Measurements from ENCODE around the gene RPRML. TPM values are rescaled to one million over a fixed set of nuclear protein-coding genes. Genes with fewer than 3 reads are reported as not detected.

RPRML gene
- total and polyA plus RNA-seq, 7 experiments from 2014 or later: not detected

DNA sequence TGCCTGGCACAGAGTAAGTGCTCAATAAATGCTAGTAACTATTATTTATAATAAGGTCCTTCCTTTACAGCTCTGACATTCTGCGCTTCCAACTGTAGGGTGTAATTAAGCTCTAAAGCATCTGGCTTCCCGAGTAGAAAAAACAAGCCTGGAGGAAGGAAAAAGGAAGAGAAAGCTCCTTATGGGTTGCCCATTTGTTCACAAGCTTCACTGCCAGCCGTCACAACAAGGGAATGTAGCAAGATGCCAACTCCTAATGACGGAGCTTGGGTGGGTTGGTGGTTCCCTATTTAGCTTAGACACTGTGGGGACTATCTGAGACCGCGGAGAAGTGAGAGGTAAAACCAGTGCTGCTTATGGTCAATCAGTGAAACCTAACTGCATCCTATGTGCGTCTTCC lies 7.3 kb upstream of the RPRML start:
- Mint-ChIP-seq H3K27ac (no peak overlapping the region), H3K4me3 (no peak overlapping the region), H3K9me3 (peaks cover 0 to 2% (median 0%) of the 10 kb centered on the region in 11 donors), H3K27me3 (peaks cover under 1 to 16% (median 13%) of the 10 kb centered on the region in 5 donors), H3K4me1 (no peaks in the 10 kb centered on the region), H3K36me3 (peaks cover 0 to 23% (median 5%) of the 10 kb centered on the region in 5 donors)
- no peaks in the 10 kb centered on the region for H3K9me3 ChIP-seq (ENCODE audit: control insufficient read depth in 2 of 3, low read length in 3 of 3)
- intact Hi-C loops (cut with micrococcal nuclease): no loop called here
- H3K36me3 ChIP-seq (ENCODE audit: control insufficient read depth in 2 of 3, insufficient read depth in 3 of 3, low read length in 3 of 3): no peaks in the 10 kb centered on the region
- DNase-seq (no peak), ATAC-seq (no peak)
- H3K4me3 ChIP-seq (ENCODE audit: low read length): no peak overlapping the region
- POLR2A ChIA-PET: no interaction called here
- no peak overlapping the region for H3K27ac ChIP-seq (ENCODE audit: low read depth, low read length)
- CTCF ChIA-PET: interaction anchor here (0.7 kb wide), 1 partner anchor 27 kb away, joined by 3 read pairs; no protein-coding TSS in a partner anchor
- H3K4me1 ChIP-seq (ENCODE audit: control insufficient read depth in 2 of 2, insufficient read depth in 2 of 2, low read length in 2 of 2): no peaks in the 10 kb centered on the region
- no peaks in the 10 kb centered on the region for H3K27me3 ChIP-seq (ENCODE audit: control insufficient read depth in 2 of 2, insufficient read depth in 2 of 2, low read length in 2 of 2)

DNA sequence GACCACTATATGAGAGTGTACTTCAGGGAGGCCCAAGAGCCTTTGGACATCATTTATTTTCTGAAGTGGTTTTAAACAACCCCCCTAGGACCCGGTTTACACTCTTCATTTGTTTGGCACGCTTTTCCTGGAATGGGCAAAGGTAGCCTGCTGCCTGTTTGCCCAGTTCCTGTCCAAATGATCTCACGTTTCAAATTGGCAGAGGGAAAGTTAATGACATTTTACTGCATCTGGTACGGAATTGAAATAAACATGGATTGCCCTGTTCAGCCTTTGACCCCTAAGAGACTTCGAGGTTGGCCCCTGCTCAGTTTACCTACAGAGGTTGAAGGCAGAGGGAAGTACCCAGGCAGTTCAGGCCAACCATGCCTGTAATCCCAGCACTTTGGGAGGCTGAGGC lies 5.8 kb upstream of the RPRML start:
- intact Hi-C loops (cut with micrococcal nuclease): no loop called here
- ATAC-seq: no peak
- peaks cover 0 to 8% (median 5%) of the 10 kb centered on the region in 7 donors for H3K4me1 Mint-ChIP-seq
- POLR2A ChIA-PET: no interaction called here
- no peaks in the 10 kb centered on the region for H3K27me3 ChIP-seq (ENCODE audit: control insufficient read depth in 2 of 2, insufficient read depth in 2 of 2, low read length in 2 of 2)
- H3K4me3 ChIP-seq (ENCODE audit: low read length): no peak overlapping the region
- H3K27ac Mint-ChIP-seq: no peak overlapping the region
- no peak for DNase-seq
- peaks cover 13 to 26% (median 25%) of the 10 kb centered on the region in 5 donors for H3K27me3 Mint-ChIP-seq
- peaks cover 0 to 23% (median 5%) of the 10 kb centered on the region in 5 donors for H3K36me3 Mint-ChIP-seq
- H3K4me3 Mint-ChIP-seq: no peak overlapping the region
- CTCF ChIA-PET: no interaction called here
- H3K9me3 ChIP-seq (ENCODE audit: control insufficient read depth in 2 of 3, low read length in 3 of 3): no peaks in the 10 kb centered on the region
- no peaks in the 10 kb centered on the region for H3K36me3 ChIP-seq (ENCODE audit: control insufficient read depth in 2 of 3, insufficient read depth in 3 of 3, low read length in 3 of 3)
- no peak overlapping the region for H3K27ac ChIP-seq (ENCODE audit: low read depth, low read length)
- H3K4me1 ChIP-seq (ENCODE audit: control insufficient read depth in 2 of 2, insufficient read depth in 2 of 2, low read length in 2 of 2): no peaks in the 10 kb centered on the region
- H3K9me3 Mint-ChIP-seq: peaks cover 0 to 2% (median 0%) of the 10 kb centered on the region in 11 donors

DNA sequence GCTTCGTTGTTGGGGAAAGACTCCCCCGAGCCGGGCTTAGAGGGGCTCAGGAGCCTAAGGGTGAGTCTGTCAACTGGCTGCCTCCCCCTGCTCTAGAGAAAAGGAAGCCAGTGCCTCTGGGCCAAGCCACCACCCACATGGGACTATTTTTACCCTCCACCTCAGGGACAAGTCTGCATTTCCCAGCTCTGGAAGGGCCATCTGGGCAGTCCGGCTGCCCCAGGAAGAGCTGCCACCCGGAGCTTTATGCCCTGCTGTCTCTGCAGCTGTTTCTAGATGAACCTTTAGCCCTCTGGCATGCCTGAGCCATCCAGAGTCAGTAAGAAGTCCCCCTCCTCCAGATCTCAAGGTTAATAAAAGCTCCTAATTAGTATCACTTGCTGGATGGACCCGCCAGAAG lies 5.3 kb upstream of the RPRML start:
- peaks cover 0 to 23% (median 5%) of the 10 kb centered on the region in 5 donors for H3K36me3 Mint-ChIP-seq
- no peak overlapping the region for H3K27ac Mint-ChIP-seq
- Histone ChIP-seq H3K27ac (ENCODE audit: low read depth, low read length) (no peak overlapping the region), H3K9me3 (ENCODE audit: control insufficient read depth in 2 of 3, low read length in 3 of 3) (no peaks in the 10 kb centered on the region), H3K4me1 (ENCODE audit: control insufficient read depth in 2 of 2, insufficient read depth in 2 of 2, low read length in 2 of 2) (no peaks in the 10 kb centered on the region), H3K27me3 (ENCODE audit: control insufficient read depth in 2 of 2, insufficient read depth in 2 of 2, low read length in 2 of 2) (no peaks in the 10 kb centered on the region), H3K36me3 (ENCODE audit: control insufficient read depth in 2 of 3, insufficient read depth in 3 of 3, low read length in 3 of 3) (no peaks in the 10 kb centered on the region), H3K4me3 (ENCODE audit: low read length) (no peak overlapping the region)
- peaks cover 18 to 32% (median 29%) of the 10 kb centered on the region in 5 donors for H3K27me3 Mint-ChIP-seq
- POLR2A ChIA-PET: interaction anchor here (0.7 kb wide), 1 partner anchor 951 kb away, joined by 3 read pairs; no protein-coding TSS in a partner anchor
- CTCF ChIA-PET: no interaction called here
- H3K9me3 Mint-ChIP-seq: peaks cover 0 to 2% (median 0%) of the 10 kb centered on the region in 11 donors
- peaks cover 0 to 14% (median 8%) of the 10 kb centered on the region in 7 donors for H3K4me1 Mint-ChIP-seq
- intact Hi-C loops (cut with micrococcal nuclease): no loop called here
- DNase-seq (no peak), ATAC-seq (no peak)
- no peak overlapping the region for H3K4me3 Mint-ChIP-seq

DNA sequence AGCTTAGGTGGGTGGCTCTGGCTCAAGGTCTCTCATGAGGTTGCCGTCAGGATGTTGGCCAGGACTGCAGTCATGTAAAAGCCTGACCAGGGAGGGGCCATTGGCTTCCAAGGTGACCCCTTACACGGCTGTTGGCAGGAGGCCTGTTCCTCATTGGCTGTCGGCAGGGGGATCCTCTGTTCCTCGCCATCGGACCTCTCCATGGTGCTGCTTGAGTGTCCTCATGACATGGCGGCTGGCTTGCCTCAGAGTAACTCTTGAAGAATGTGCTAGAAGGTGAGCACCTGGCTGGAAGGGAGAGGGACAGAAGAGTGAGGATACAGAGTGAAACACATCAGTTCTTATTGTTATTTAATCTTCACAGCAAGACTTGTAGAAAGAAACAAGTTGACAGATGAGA lies 4.7 kb upstream of the RPRML start:
- Mint-ChIP-seq H3K27me3 (peaks cover 18 to 33% (median 29%) of the 10 kb centered on the region in 5 donors), H3K4me3 (no peak overlapping the region), H3K4me1 (peaks cover 0 to 14% (median 8%) of the 10 kb centered on the region in 7 donors), H3K27ac (no peak overlapping the region), H3K36me3 (peaks cover 0 to 23% (median 5%) of the 10 kb centered on the region in 5 donors), H3K9me3 (peaks cover 0 to 2% (median 0%) of the 10 kb centered on the region in 11 donors)
- intact Hi-C loops (cut with micrococcal nuclease): no loop called here
- ChIA-PET POLR2A (interaction anchor here (0.7 kb wide), 1 partner anchor 951 kb away, joined by 3 read pairs; no protein-coding TSS in a partner anchor), CTCF (no interaction called here)
- no peak overlapping the region for H3K27ac ChIP-seq (ENCODE audit: low read depth, low read length)
- no peak for DNase-seq
- ATAC-seq: no peak
- H3K27me3 ChIP-seq (ENCODE audit: control insufficient read depth in 2 of 2, insufficient read depth in 2 of 2, low read length in 2 of 2): no peaks in the 10 kb centered on the region
- H3K36me3 ChIP-seq (ENCODE audit: control insufficient read depth in 2 of 3, insufficient read depth in 3 of 3, low read length in 3 of 3): no peaks in the 10 kb centered on the region
- H3K4me1 ChIP-seq (ENCODE audit: control insufficient read depth in 2 of 2, insufficient read depth in 2 of 2, low read length in 2 of 2): no peaks in the 10 kb centered on the region
- H3K9me3 ChIP-seq (ENCODE audit: control insufficient read depth in 2 of 3, low read length in 3 of 3): no peaks in the 10 kb centered on the region
- no peak overlapping the region for H3K4me3 ChIP-seq (ENCODE audit: low read length)

DNA sequence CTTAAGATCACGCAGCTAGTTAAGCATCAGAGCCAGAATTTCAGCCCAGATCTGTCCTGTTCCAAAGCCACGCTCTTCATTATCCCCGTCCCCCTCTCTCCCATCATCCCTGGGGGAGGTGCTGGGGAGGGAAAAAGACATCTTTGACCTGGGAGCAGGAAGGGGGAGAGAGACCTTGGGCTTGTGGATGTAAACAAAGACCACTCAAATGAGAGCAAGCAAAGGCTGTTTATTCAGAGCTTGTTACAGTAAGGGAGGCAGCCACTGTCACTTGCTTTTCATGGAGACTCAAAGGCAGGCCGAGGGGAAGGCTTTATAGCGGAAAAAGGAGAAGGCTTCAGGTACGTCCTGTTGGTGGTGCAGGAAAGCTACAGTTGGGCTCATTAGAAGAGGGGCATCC lies 3.5 kb upstream of the RPRML start:
- peaks cover 25 to 40% (median 34%) of the 10 kb centered on the region in 5 donors for H3K27me3 Mint-ChIP-seq
- POLR2A ChIA-PET: no interaction called here

DNA sequence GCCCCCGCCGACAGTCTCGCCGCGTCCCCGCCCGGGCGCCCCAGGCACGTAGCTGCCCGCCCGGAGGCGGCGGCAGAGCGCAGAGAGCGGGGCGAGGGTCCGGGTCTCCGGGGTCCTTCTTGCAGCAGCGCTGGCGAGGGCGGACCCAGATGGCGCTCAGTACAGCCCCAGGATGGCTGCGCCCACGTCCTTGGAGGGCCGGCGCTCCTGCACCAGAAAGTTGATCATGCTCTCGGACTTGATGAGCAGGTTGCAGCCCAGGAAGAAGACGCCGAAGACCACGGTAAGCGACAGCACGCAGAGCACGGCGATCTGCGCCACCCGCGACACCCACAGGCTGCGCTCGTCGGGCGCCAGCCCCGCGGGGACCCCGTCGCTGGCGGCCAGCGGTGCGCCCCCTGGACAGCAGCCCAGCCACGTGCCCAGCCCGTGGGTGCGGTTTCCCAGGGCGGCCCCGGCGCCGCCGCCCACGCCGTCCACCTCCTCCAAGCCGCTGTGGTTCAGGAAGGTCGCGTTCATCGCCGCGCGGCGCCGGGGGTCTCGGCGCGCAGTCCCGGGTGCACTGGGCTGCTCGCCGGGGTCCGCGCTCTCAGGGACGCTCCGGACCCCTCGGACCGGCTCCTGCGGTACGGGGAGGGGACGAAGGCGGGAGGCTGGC lies 435 bp downstream of the RPRML start:
- no peak overlapping the region for H3K27ac ChIP-seq (ENCODE audit: low read depth, low read length)
- H3K4me3 Mint-ChIP-seq: peak overlapping the region in 8 of 10 donors; percentile 71 to 91 (median 80)
- DNase-seq (peak in 3 of 9 donors; percentile 6 to 26 (median 11)), ATAC-seq (peak; percentile 26)
- H3K27me3 ChIP-seq (ENCODE audit: control insufficient read depth in 2 of 2, insufficient read depth in 2 of 2, low read length in 2 of 2): peaks cover 0 to 9% of the 10 kb centered on the region in 2 donors
- H3K27ac Mint-ChIP-seq: no peak overlapping the region
- H3K36me3 Mint-ChIP-seq: peaks cover 0 to 22% (median 15%) of the 10 kb centered on the region in 5 donors
- no peaks in the 10 kb centered on the region for H3K36me3 ChIP-seq (ENCODE audit: control insufficient read depth in 2 of 3, insufficient read depth in 3 of 3, low read length in 3 of 3)
- H3K4me3 ChIP-seq (ENCODE audit: low read length): peak overlapping the region; percentile 50
- H3K4me1 Mint-ChIP-seq: peaks cover 8 to 22% (median 15%) of the 10 kb centered on the region in 7 donors
- H3K27me3 Mint-ChIP-seq: peaks cover 43 to 56% (median 49%) of the 10 kb centered on the region in 5 donors
- peaks cover 4 to 6% of the 10 kb centered on the region in 2 donors for H3K4me1 ChIP-seq (ENCODE audit: control insufficient read depth in 2 of 2, insufficient read depth in 2 of 2, low read length in 2 of 2)
- no peaks in the 10 kb centered on the region for H3K9me3 Mint-ChIP-seq
- CTCF ChIA-PET: no interaction called here
- intact Hi-C loops (cut with micrococcal nuclease): no loop called here
- no peaks in the 10 kb centered on the region for H3K9me3 ChIP-seq (ENCODE audit: control insufficient read depth in 2 of 3, low read length in 3 of 3)
- POLR2A ChIA-PET: no interaction called here

More for the DNA sequence above, 3.5 kb upstream of the RPRML start:
- intact Hi-C loops (cut with micrococcal nuclease): no loop called here
- Mint-ChIP-seq H3K9me3 (peaks cover 0 to 2% (median 0%) of the 10 kb centered on the region in 11 donors), H3K4me1 (peaks cover 7 to 22% (median 15%) of the 10 kb centered on the region in 7 donors), H3K4me3 (no peak overlapping the region), H3K36me3 (peaks cover 0 to 15% (median 5%) of the 10 kb centered on the region in 5 donors), H3K27ac (no peak overlapping the region)
- Histone ChIP-seq H3K36me3 (ENCODE audit: control insufficient read depth in 2 of 3, insufficient read depth in 3 of 3, low read length in 3 of 3) (no peaks in the 10 kb centered on the region), H3K4me3 (ENCODE audit: low read length) (no peak overlapping the region), H3K4me1 (ENCODE audit: control insufficient read depth in 2 of 2, insufficient read depth in 2 of 2, low read length in 2 of 2) (peaks cover 4 to 6% of the 10 kb centered on the region in 2 donors), H3K9me3 (ENCODE audit: control insufficient read depth in 2 of 3, low read length in 3 of 3) (no peaks in the 10 kb centered on the region), H3K27me3 (ENCODE audit: control insufficient read depth in 2 of 2, insufficient read depth in 2 of 2, low read length in 2 of 2) (peaks cover 0 to 5% of the 10 kb centered on the region in 2 donors), H3K27ac (ENCODE audit: low read depth, low read length) (no peak overlapping the region)
- no peak for DNase-seq
- CTCF ChIA-PET: no interaction called here
- ATAC-seq: no peak
